DOHH2 (cell line): ENCODE measurements around the gene UNC13B.

Source experiments
- H3F3A ChIP-seq: fragments of 200-600 bp; sonication (generic), shearing (Covaris generic); 2 replicates; pipeline ENCODE4 v1.6.0; 2016; ENCODE audit warnings: antibody characterized with exemption, mild to moderate bottlenecking; ENCODE audit not compliant: control insufficient read depth, insufficient read depth
- H3K27ac ChIP-seq: fragments of 200-600 bp; sonication (generic); 2 replicates; pipeline ENCODE4 v1.5.1; 2014; ENCODE audit warnings: low read depth, mild to moderate bottlenecking, low read length, moderate library complexity
- H3K27me3 ChIP-seq: fragments of 200-600 bp; sonication (generic); 2 replicates; pipeline ENCODE4 v1.6.1; 2014; ENCODE audit warnings: mild to moderate bottlenecking, low read length, mixed read lengths; ENCODE audit not compliant: control insufficient read depth
- H3K36me3 ChIP-seq: fragments of 200-600 bp; sonication (generic); 2 replicates; pipeline ENCODE4 v1.6.1; 2014; ENCODE audit warnings: mild to moderate bottlenecking, low read length, moderate library complexity, mixed read lengths; ENCODE audit not compliant: control insufficient read depth
- H3K4me1 ChIP-seq: fragments of 200-600 bp; sonication (generic); 2 replicates; pipeline ENCODE4 v1.6.1; 2014; ENCODE audit warnings: mild to moderate bottlenecking, low read length, mixed read lengths; ENCODE audit not compliant: control insufficient read depth
- H3K4me2 ChIP-seq: fragments of 200-600 bp; sonication (generic); 2 replicates; pipeline ENCODE4 v1.6.0; 2014; ENCODE audit warnings: mild to moderate bottlenecking, low read length, moderate library complexity
- H3K4me3 ChIP-seq: fragments of 200-600 bp; sonication (generic); 2 replicates; pipeline ENCODE4 v1.5.1; 2014; ENCODE audit warnings: mild to moderate bottlenecking, low read length, mixed read lengths
- H3K79me2 ChIP-seq: fragments of 200-600 bp; sonication (generic); 2 replicates; pipeline ENCODE4 v1.6.1; 2014; ENCODE audit warnings: mild to moderate bottlenecking, low read length, mixed read lengths; ENCODE audit not compliant: control insufficient read depth
- H3K9me2 ChIP-seq: fragments of 200-600 bp; sonication (generic); replicated peaks from 2 replicates; pipeline ENCODE4 v1.6.1; 2014; ENCODE audit warnings: mild to moderate bottlenecking, low read length, mixed read lengths; ENCODE audit not compliant: control insufficient read depth
- H3K9me3 ChIP-seq: fragments of 200-600 bp; sonication (generic); 2 replicates; pipeline ENCODE4 v1.6.1; 2014; ENCODE audit warnings: antibody characterized with exemption, low read length, mixed read lengths; ENCODE audit not compliant: control insufficient read depth, insufficient read depth
- H4K20me1 ChIP-seq: fragments of 200-600 bp; sonication (generic); 2 replicates; pipeline ENCODE4 v1.6.0; 2014; ENCODE audit warnings: low read depth, mild to moderate bottlenecking, antibody characterized with exemption, low read length, moderate library complexity; ENCODE audit not compliant: control insufficient read depth, insufficient read depth
- CTCF ChIP-seq: fragments of 200-600 bp; sonication (generic); IDR thresholded peaks from one replicate; pipeline ENCODE4 v1.5.1; 2014; ENCODE audit warnings: antibody characterized with exemption, mild to moderate bottlenecking, low read depth, low read length; ENCODE audit not compliant: poor library complexity, severe bottlenecking
- EZH2phosphoT487 ChIP-seq: fragments of 200-600 bp; sonication (generic); IDR thresholded peaks from 2 replicates; pipeline ENCODE4 v1.6.1; 2017; ENCODE audit warnings: borderline replicate concordance, mild to moderate bottlenecking, antibody characterized with exemption, low read length, moderate library complexity, mixed read lengths

Gene UNC13B

GRCh38 chr9:35395706-35396101 is 233.9 kb downstream of the UNC13B start:
- no peaks in the 10 kb centered on the region for H3K9me2 ChIP-seq
- no peaks in the 10 kb centered on the region for H3K79me2 ChIP-seq
- H3K4me3 ChIP-seq = no peak overlapping the region
- no peak overlapping the region for H3K27ac ChIP-seq
- no peaks in the 10 kb centered on the region for H3F3A ChIP-seq
- no peaks in the 10 kb centered on the region for H3K4me1 ChIP-seq
- no peaks in the 10 kb centered on the region for H3K36me3 ChIP-seq
- H3K4me2 ChIP-seq = no peak overlapping the region
- H3K27me3 ChIP-seq = peaks cover 7% of the 10 kb centered on the region; the same call in 1 of the 2 replicates
- H3K9me3 ChIP-seq = no peaks in the 10 kb centered on the region
- H4K20me1 ChIP-seq = no peaks in the 10 kb centered on the region
- TF ChIP-seq CTCF = no peak
- no peak for TF ChIP-seq EZH2phosphoT487

GRCh38 chr9:35396560-35397215 is 234.9 kb downstream of the UNC13B start:
- Histone ChIP-seq H3K9me3 (no peaks in the 10 kb centered on the region), H3K79me2 (no peaks in the 10 kb centered on the region), H3K27ac (no peak overlapping the region), H3K4me2 (no peak overlapping the region), H3F3A (no peaks in the 10 kb centered on the region), H3K4me3 (no peak overlapping the region), H3K27me3 (peaks cover 5% of the 10 kb centered on the region; the same call in 1 of the 2 replicates), H3K4me1 (no peaks in the 10 kb centered on the region), H3K36me3 (no peaks in the 10 kb centered on the region), H3K9me2 (no peaks in the 10 kb centered on the region), H4K20me1 (no peaks in the 10 kb centered on the region)
- no peak for TF ChIP-seq EZH2phosphoT487
- no peak for TF ChIP-seq CTCF

- no peak overlapping the region for H3K4me2 ChIP-seq
- no peaks in the 10 kb centered on the region for H3K36me3 ChIP-seq
- no peak overlapping the region for H3K27ac ChIP-seq
- H3K9me2 ChIP-seq = no peaks in the 10 kb centered on the region
- H3K79me2 ChIP-seq = no peaks in the 10 kb centered on the region
- no peaks in the 10 kb centered on the region for H3K9me3 ChIP-seq
- peaks cover 5% of the 10 kb centered on the region; the same call in 1 of the 2 replicates for H3K27me3 ChIP-seq
- TF ChIP-seq EZH2phosphoT487 (no peak), CTCF (no peak)
- no peaks in the 10 kb centered on the region for H3K4me1 ChIP-seq
- H3F3A ChIP-seq = no peaks in the 10 kb centered on the region
- H4K20me1 ChIP-seq = no peaks in the 10 kb centered on the region
- no peak overlapping the region for H3K4me3 ChIP-seq
These were observed 235.4 kb downstream of the UNC13B start for GRCh38 chr9:35397216-35397698.
